Brain microvascular endothelial cell (primary cell): Measurements from ENCODE around the gene RALGAPA2.

Source experiments
- DNase-seq: peaks from one replicate; pipeline ENCODE4 v3.0.0-alpha.2; 2020
- H3K27ac ChIP-seq: fragments of 250-450 bp; sonication (Bioruptor Pico); 2 replicates; pipeline ENCODE4 v1.5.1; 2020; ENCODE audit warnings: mild to moderate bottlenecking, moderate library complexity
- H3K27me3 ChIP-seq: fragments of 250-450 bp; sonication (Bioruptor Pico); replicated peaks from 2 replicates; pipeline ENCODE4 v1.5.1; 2020; ENCODE audit warnings: mild to moderate bottlenecking
- H3K36me3 ChIP-seq: fragments of 250-450 bp; sonication (Bioruptor Pico); replicated peaks from 2 replicates; pipeline ENCODE4 v1.5.1; 2020; ENCODE audit warnings: mild to moderate bottlenecking
- H3K4me3 ChIP-seq: 2 replicates; pipeline ENCODE4 v1.5.1; 2011; ENCODE audit warnings: low read depth, mild to moderate bottlenecking, control low read depth, low read length, moderate library complexity
- in situ Hi-C: cut with HindIII; loops from 2 replicates; pipeline ENCODE4 v1.10.0; 2017; ENCODE audit warnings: low sequenced_read_pairs, low pct_ligation_motif_present
- TF ChIP-seq, protein P1 (sequence below): IDR thresholded peaks from 2 replicates; pipeline ENCODE4 v1.5.1; 2011; ENCODE audit warnings: low read depth, mild to moderate bottlenecking, moderate library complexity, low read length, control low read depth, inconsistent platforms; ENCODE audit errors: missing control alignments

RALGAPA2 gene

DNA sequence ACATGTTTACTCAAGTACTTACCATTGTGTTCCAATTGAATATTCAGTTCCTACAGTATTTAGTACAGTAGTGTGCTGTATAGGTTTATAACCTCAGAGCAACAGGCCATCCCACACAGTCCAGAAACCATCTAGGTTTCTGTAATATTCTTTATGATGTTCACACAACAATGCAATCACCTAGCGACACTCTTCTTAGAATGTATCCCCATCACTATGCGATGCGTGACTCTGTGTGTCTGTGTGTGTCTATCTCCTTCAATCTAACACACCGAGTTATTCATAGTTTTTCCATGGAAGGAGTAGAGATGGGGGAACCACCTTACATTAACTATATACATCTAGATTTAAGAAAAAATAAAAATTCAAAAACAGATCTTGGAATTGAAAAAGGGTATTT lies 182.8 kb downstream of the RALGAPA2 start:
- in situ Hi-C loops: no loop called here
- Histone ChIP-seq H3K27ac (no peak overlapping the region), H3K36me3 (no peaks in the 10 kb centered on the region), H3K4me3 (no peak overlapping the region), H3K27me3 (no peaks in the 10 kb centered on the region)
- TF ChIP-seq, protein P1, sequence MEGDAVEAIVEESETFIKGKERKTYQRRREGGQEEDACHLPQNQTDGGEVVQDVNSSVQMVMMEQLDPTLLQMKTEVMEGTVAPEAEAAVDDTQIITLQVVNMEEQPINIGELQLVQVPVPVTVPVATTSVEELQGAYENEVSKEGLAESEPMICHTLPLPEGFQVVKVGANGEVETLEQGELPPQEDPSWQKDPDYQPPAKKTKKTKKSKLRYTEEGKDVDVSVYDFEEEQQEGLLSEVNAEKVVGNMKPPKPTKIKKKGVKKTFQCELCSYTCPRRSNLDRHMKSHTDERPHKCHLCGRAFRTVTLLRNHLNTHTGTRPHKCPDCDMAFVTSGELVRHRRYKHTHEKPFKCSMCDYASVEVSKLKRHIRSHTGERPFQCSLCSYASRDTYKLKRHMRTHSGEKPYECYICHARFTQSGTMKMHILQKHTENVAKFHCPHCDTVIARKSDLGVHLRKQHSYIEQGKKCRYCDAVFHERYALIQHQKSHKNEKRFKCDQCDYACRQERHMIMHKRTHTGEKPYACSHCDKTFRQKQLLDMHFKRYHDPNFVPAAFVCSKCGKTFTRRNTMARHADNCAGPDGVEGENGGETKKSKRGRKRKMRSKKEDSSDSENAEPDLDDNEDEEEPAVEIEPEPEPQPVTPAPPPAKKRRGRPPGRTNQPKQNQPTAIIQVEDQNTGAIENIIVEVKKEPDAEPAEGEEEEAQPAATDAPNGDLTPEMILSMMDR: no peak
- DNase-seq: no peak

- no peaks in the 10 kb centered on the region for H3K27me3 ChIP-seq
- TF ChIP-seq, protein P1: no peak
- DNase-seq: no peak
- H3K4me3 ChIP-seq: no peak overlapping the region
- H3K27ac ChIP-seq: no peak overlapping the region
- no peaks in the 10 kb centered on the region for H3K36me3 ChIP-seq
- in situ Hi-C loops: no loop called here
These were observed 183.6 kb downstream of the RALGAPA2 start for GRCh38 chr20:20528861-20529260.

DNA sequence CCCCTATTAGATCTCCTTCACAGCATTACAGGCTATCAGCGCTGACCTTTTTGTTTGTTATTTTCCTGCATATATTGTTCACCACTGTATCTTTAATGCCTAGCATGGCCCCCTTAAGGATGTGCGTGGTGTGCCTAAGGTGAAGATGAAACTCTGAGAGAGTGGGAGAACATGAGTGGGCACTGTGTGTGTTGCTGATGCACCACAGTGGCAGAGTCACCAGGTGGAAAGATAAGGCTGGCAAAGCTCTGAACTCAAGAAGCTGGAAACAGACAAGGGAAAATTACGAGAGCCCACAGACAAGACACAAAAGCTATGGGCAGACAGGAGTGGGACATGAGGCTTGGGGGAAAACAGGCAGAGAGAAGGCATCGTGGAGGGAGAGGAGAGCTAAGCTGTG lies 184.8 kb downstream of the RALGAPA2 start:
- in situ Hi-C loops: no loop called here
- no peak for DNase-seq
- H3K36me3 ChIP-seq: no peaks in the 10 kb centered on the region
- TF ChIP-seq, protein P1: no peak
- H3K27ac ChIP-seq: no peak overlapping the region
- no peaks in the 10 kb centered on the region for H3K27me3 ChIP-seq
- H3K4me3 ChIP-seq: no peak overlapping the region

GRCh38 chr20:20525756-20526155 lies 186.7 kb downstream of the RALGAPA2 start:
- Histone ChIP-seq H3K27ac (no peak overlapping the region), H3K36me3 (no peaks in the 10 kb centered on the region), H3K27me3 (no peaks in the 10 kb centered on the region), H3K4me3 (no peak overlapping the region)
- DNase-seq: no peak
- TF ChIP-seq, protein P1: no peak
- in situ Hi-C loops: no loop called here

- H3K27ac ChIP-seq: no peak overlapping the region
These were observed 187.2 kb downstream of the RALGAPA2 start for GRCh38 chr20:20525214-20525613.

GRCh38 chr20:20524756-20525155 lies 187.7 kb downstream of the RALGAPA2 start:
- Histone ChIP-seq H3K36me3 (no peaks in the 10 kb centered on the region), H3K27me3 (no peaks in the 10 kb centered on the region), H3K4me3 (no peak overlapping the region), H3K27ac (no peak overlapping the region)
- DNase-seq: no peak
- in situ Hi-C loops: no loop called here
- TF ChIP-seq, protein P1: no peak

More at GRCh38 chr20:20525214-20525613, 187.2 kb downstream of the RALGAPA2 start:
- no peaks in the 10 kb centered on the region for H3K27me3 ChIP-seq
- H3K36me3 ChIP-seq: no peaks in the 10 kb centered on the region
- TF ChIP-seq, protein P1: no peak
- in situ Hi-C loops: no loop called here
- no peak overlapping the region for H3K4me3 ChIP-seq
- DNase-seq: no peak
